Activated CD4-positive, alpha-beta T cell treated with anti-CD3 and anti-CD28 coated beads, Interleukin-2, amount 10 ng/mL, durations not matched to agents 7 days and 5 days (primary cell): ENCODE results near the gene MRPL4. TPM values are rescaled to one million over a fixed set of nuclear protein-coding genes. Genes with fewer than 3 reads are reported as not detected.

Experiments
- CTCF ChIA-PET: fragments of 350-600 bp; sonication (Branson Sonifier 250); formaldehyde crosslinking; loops from one replicate; lab custom pipeline; 2021; ENCODE audit warnings: antibody characterized with exemption; lab: Charles Lee
- POLR2A ChIA-PET: fragments of 350-600 bp; sonication (Branson Sonifier 250); formaldehyde crosslinking; loops from one replicate; lab custom pipeline; 2021; ENCODE audit warnings: antibody characterized with exemption; lab: Charles Lee
- DNase-seq: peaks from one replicate; pipeline ENCODE4 v3.0.0-alpha.2; 2020
- H3K27ac Mint-ChIP-seq: one replicate; pipeline ENCODE4 v1.8.0; 2021; ENCODE audit warnings: mild to moderate bottlenecking, moderate library complexity, mixed read lengths
- H3K27me3 Mint-ChIP-seq: one replicate; pipeline ENCODE4 v1.8.0; 2021; ENCODE audit warnings: mixed read lengths
- H3K36me3 Mint-ChIP-seq: one replicate; pipeline ENCODE4 v1.8.0; 2021; ENCODE audit warnings: low read depth, mixed read lengths
- H3K4me1 Mint-ChIP-seq: one replicate; pipeline ENCODE4 v1.8.0; 2021; ENCODE audit warnings: mixed read lengths
- H3K4me3 Mint-ChIP-seq: one replicate; pipeline ENCODE4 v1.8.0; 2021; ENCODE audit warnings: mild to moderate bottlenecking, moderate library complexity, mixed read lengths
- H3K9me3 Mint-ChIP-seq: one replicate; pipeline ENCODE4 v1.8.0; 2021; ENCODE audit warnings: mixed read lengths
- total RNA-seq, 2 experiments: library from RNA; stranded (reverse); gene quantifications; one replicate each; pipeline ENCODE4 v1.2.3, GENCODE V29; 2021

The MRPL4 gene
- total RNA-seq, 2 experiments from 2014 or later = 58.7 to 67.9 TPM

GRCh38 chr19:10285393-10285792, 33.4 kb downstream of the MRPL4 start:
- CTCF ChIA-PET = interaction anchor here (1.2 to 5.9 kb wide), 4 partner anchors 16 to 131 kb away, joined by 3 to 66 read pairs (median 4); partner anchors contain the start of gene ICAM1
- H3K9me3 Mint-ChIP-seq = no peaks in the 10 kb centered on the region
- peaks cover 50% of the 10 kb centered on the region for H3K4me1 Mint-ChIP-seq
- peaks cover 27% of the 10 kb centered on the region for H3K27me3 Mint-ChIP-seq
- DNase-seq = no peak
- H3K27ac Mint-ChIP-seq = no peak overlapping the region
- POLR2A ChIA-PET = no interaction called here
- H3K4me3 Mint-ChIP-seq = no peak overlapping the region
- H3K36me3 Mint-ChIP-seq = peaks cover 26% of the 10 kb centered on the region

GRCh38 chr19:10286803-10287737, 35.1 kb downstream of the MRPL4 start, which contains the start of gene ICAM4:
ICAM4 (plus strand) TSS chr19:10286955; CDS start chr19:10287013, 58 bp downstream.
- Mint-ChIP-seq H3K27ac (peak within 1 kb of the TSS; percentile 68), H3K4me1 (peaks cover 63% of the 10 kb centered on the region)
- CTCF ChIA-PET = interaction anchor here (0.5 to 5.9 kb wide), 11 partner anchors 13 to 222 kb away, joined by 3 to 66 read pairs (median 5); partner anchors contain the start of gene ICAM1

GRCh38 chr19:10288662-10289166, 36.7 kb downstream of the MRPL4 start:
- peaks cover 60% of the 10 kb centered on the region for H3K27me3 Mint-ChIP-seq
- H3K36me3 Mint-ChIP-seq = peaks cover 29% of the 10 kb centered on the region
- peak overlapping the region; percentile 25 for H3K27ac Mint-ChIP-seq
- peak overlapping the region; percentile 52 for H3K4me3 Mint-ChIP-seq
- ChIA-PET CTCF (interaction anchor here (1.0 to 5.9 kb wide), 12 partner anchors 9 to 139 kb away, joined by 3 to 66 read pairs (median 6); partner anchors contain the start of genes ICAM1 and RAVER1), POLR2A (no interaction called here)
- peaks cover 76% of the 10 kb centered on the region for H3K4me1 Mint-ChIP-seq
- H3K9me3 Mint-ChIP-seq = no peaks in the 10 kb centered on the region
- peak; percentile 28 for DNase-seq

More at GRCh38 chr19:10286803-10287737, 35.1 kb downstream of the MRPL4 start, which contains the start of gene ICAM4:
- no peaks in the 10 kb centered on the region for H3K9me3 Mint-ChIP-seq
- POLR2A ChIA-PET = interaction anchor here (0.7 kb wide), 1 partner anchor 16 kb away, joined by 5 read pairs; no protein-coding TSS in a partner anchor
- peaks cover 29% of the 10 kb centered on the region for H3K36me3 Mint-ChIP-seq
- peaks cover 43% of the 10 kb centered on the region for H3K27me3 Mint-ChIP-seq
- H3K4me3 Mint-ChIP-seq = peak within 1 kb of the TSS; percentile 48
- peak; percentile 53 for DNase-seq

- H3K4me3 Mint-ChIP-seq = peak overlapping the region; percentile 52
- peaks cover 65% of the 10 kb centered on the region for H3K27me3 Mint-ChIP-seq
- H3K4me1 Mint-ChIP-seq = peaks cover 78% of the 10 kb centered on the region
- peaks cover 26% of the 10 kb centered on the region for H3K36me3 Mint-ChIP-seq
- H3K27ac Mint-ChIP-seq = peak overlapping the region; percentile 9
- no peaks in the 10 kb centered on the region for H3K9me3 Mint-ChIP-seq
- POLR2A ChIA-PET = interaction anchor here (0.6 kb wide), 1 partner anchor 100 kb away, joined by 4 read pairs; no protein-coding TSS in a partner anchor
- peak; percentile 57 for DNase-seq
- CTCF ChIA-PET = interaction anchor here (0.5 to 5.9 kb wide), 14 partner anchors 10 to 442 kb away, joined by 3 to 66 read pairs (median 6); partner anchors contain the start of genes CDC37, ICAM1 and RAVER1
Observed at GRCh38 chr19:10289167-10289835, 37.3 kb downstream of the MRPL4 start.

GRCh38 chr19:10289836-10290356, 37.9 kb downstream of the MRPL4 start, which contains the start of gene ICAM5:
ICAM5 (plus strand) TSS chr19:10289952; CDS start chr19:10290044, 92 bp downstream.
- no peak for DNase-seq
- Mint-ChIP-seq H3K27me3 (peaks cover 69% of the 10 kb centered on the region), H3K4me1 (peaks cover 81% of the 10 kb centered on the region), H3K27ac (peak within 1 kb of the TSS; percentile 74), H3K36me3 (peaks cover 21% of the 10 kb centered on the region), H3K9me3 (no peaks in the 10 kb centered on the region), H3K4me3 (peak within 1 kb of the TSS; percentile 66)
- POLR2A ChIA-PET = interaction anchor here (0.6 kb wide), 1 partner anchor 99 kb away, joined by 4 read pairs; no protein-coding TSS in a partner anchor
- CTCF ChIA-PET = interaction anchor here (0.5 to 5.9 kb wide), 13 partner anchors 11 to 442 kb away, joined by 3 to 66 read pairs (median 5); partner anchors contain the start of genes CDC37, ICAM1 and RAVER1

- peaks cover 71% of the 10 kb centered on the region for H3K27me3 Mint-ChIP-seq
- H3K4me1 Mint-ChIP-seq = peaks cover 77% of the 10 kb centered on the region
- H3K4me3 Mint-ChIP-seq = peak overlapping the region; percentile 66
- DNase-seq = no peak
- POLR2A ChIA-PET = no interaction called here
- peak overlapping the region; percentile 74 for H3K27ac Mint-ChIP-seq
- H3K9me3 Mint-ChIP-seq = no peaks in the 10 kb centered on the region
- CTCF ChIA-PET = interaction anchor here (1.2 to 5.9 kb wide), 3 partner anchors 11 to 143 kb away, joined by 4 to 66 read pairs (median 21); partner anchors contain the start of gene ICAM1
- peaks cover 16% of the 10 kb centered on the region for H3K36me3 Mint-ChIP-seq
Observed at GRCh38 chr19:10290357-10290875, 38.4 kb downstream of the MRPL4 start.

- Mint-ChIP-seq H3K4me1 (peaks cover 77% of the 10 kb centered on the region), H3K4me3 (peak overlapping the region; percentile 66), H3K27ac (peak overlapping the region; percentile 68), H3K36me3 (peaks cover 13% of the 10 kb centered on the region), H3K27me3 (peaks cover 77% of the 10 kb centered on the region), H3K9me3 (no peaks in the 10 kb centered on the region)
- CTCF ChIA-PET = interaction anchor here (0.6 to 5.9 kb wide), 7 partner anchors 17 to 291 kb away, joined by 3 to 66 read pairs (median 4); partner anchors contain the start of gene ICAM1
- POLR2A ChIA-PET = interaction anchor here (0.5 to 0.6 kb wide), 2 partner anchors 19 to 22 kb away, joined by 3 read pairs; no protein-coding TSS in a partner anchor
- peak; percentile 46 for DNase-seq
Observed at GRCh38 chr19:10290876-10291553, 39.0 kb downstream of the MRPL4 start.

- peaks cover 9% of the 10 kb centered on the region for H3K36me3 Mint-ChIP-seq
- POLR2A ChIA-PET = interaction anchor here (0.5 to 0.6 kb wide), 2 partner anchors 19 to 22 kb away, joined by 3 read pairs; no protein-coding TSS in a partner anchor
- CTCF ChIA-PET = interaction anchor here (0.5 to 1.5 kb wide), 8 partner anchors 16 to 292 kb away, joined by 3 to 9 read pairs (median 4); no protein-coding TSS in a partner anchor
- H3K27me3 Mint-ChIP-seq = peaks cover 79% of the 10 kb centered on the region
- H3K4me1 Mint-ChIP-seq = peaks cover 71% of the 10 kb centered on the region
- peak overlapping the region; percentile 68 for H3K27ac Mint-ChIP-seq
- DNase-seq = no peak
- peak overlapping the region; percentile 66 for H3K4me3 Mint-ChIP-seq
- no peaks in the 10 kb centered on the region for H3K9me3 Mint-ChIP-seq
Observed at GRCh38 chr19:10291554-10292205, 39.7 kb downstream of the MRPL4 start.

- Mint-ChIP-seq H3K4me3 (peak overlapping the region; percentile 66), H3K27me3 (peaks cover 80% of the 10 kb centered on the region), H3K9me3 (no peaks in the 10 kb centered on the region), H3K4me1 (peaks cover 66% of the 10 kb centered on the region), H3K27ac (peak overlapping the region; percentile 68), H3K36me3 (peaks cover 9% of the 10 kb centered on the region)
- DNase-seq = peak; percentile 51
- POLR2A ChIA-PET = no interaction called here
- CTCF ChIA-PET = interaction anchor here (0.5 to 1.7 kb wide), 9 partner anchors 15 to 99 kb away, joined by 3 to 9 read pairs (median 4); partner anchors contain the start of gene ICAM1
Observed at GRCh38 chr19:10292206-10292788, 40.3 kb downstream of the MRPL4 start.
